Pulmonary artery endothelial cell (primary cell): Measurements from ENCODE around the gene BET1L. TPM values are rescaled to one million over a fixed set of nuclear protein-coding genes. Genes with fewer than 3 reads are reported as not detected.
"Not testable (repeated sequence)": the region's sequence is repeated elsewhere in the genome, so short reads cannot be mapped to it uniquely, and the experiment has no call there.

Source experiments
- DNase-seq: peaks from one replicate; pipeline ENCODE4 v3.0.0-alpha.2; 2011; ENCODE audit warnings: low read depth, low spot score
- total RNA-seq: library from RNA; depleted of rRNA; stranded (reverse); fragments of >200 nt; gene quantifications from 2 replicates; pipeline ENCODE4 v1.2.3, GENCODE V29; 2014

Gene BET1L
- total RNA-seq, 1 donor from 2014 or later: 13.2 TPM

DNA sequence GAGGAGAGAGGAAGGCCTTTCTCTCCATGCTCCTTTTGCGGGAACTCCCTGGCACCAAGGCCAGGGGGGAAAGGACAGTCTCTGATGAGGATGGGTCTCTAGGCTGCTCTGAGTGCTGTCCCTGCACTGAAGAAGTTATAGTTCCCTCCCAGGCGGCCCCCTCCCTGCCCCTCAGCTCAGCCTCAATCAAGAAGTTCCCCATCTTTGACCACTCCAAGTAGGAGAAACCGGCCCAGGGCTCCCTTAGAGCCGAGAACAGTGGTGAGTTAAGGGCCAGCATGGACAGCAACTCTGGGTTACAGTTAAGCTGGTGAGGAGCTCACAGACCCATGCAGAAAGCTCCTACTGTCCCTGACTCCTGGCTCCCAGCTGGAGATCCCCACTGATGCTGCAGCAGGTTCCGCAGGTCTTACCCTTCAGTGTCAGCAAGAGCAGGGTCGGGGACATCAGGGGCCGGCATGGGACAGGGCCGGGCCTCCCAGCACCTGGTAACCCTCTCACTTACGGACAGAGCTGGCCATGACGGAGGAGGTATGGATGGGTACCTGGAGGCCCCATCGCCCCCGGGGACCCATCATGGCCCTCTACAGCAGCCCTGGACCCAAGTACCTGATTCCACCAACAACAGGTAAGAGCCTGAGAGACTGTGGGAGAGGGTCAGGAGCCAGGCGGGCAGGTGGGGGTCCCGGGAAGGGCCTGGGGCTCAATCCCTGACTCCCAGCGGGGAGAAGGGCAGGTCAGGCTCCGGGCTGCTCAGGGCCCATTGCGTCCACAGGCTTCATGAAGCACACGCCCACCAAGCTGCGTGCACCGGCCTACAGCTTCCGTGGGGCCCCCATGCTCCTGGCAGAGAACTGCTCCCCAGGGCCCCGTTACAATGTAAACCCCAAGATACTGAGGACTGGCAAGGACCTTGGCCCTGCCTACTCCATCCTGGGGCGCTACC lies 10.1 kb downstream of the BET1L start:
- no peak for DNase-seq

DNA sequence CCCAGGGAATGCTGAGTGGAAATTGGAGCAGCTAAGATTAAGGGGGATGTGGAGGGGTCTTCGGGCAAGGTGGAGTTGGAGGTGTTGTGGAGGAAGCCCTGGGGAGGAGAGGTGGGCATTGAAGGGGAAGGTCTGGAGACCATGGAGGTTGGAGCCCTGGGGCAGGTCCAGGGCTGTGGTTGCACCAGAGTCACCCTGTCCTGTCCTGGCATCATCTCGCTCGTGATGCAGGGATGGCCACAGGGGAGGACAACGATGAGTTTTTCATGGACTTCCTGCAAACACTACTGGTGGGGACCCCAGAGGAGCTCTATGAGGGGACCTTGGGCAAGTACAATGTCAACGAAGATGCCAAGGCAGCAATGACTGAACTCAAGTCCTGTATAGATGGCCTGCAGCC lies 13.7 kb downstream of the BET1L start:
- not testable (repeated sequence) for DNase-seq

DNA sequence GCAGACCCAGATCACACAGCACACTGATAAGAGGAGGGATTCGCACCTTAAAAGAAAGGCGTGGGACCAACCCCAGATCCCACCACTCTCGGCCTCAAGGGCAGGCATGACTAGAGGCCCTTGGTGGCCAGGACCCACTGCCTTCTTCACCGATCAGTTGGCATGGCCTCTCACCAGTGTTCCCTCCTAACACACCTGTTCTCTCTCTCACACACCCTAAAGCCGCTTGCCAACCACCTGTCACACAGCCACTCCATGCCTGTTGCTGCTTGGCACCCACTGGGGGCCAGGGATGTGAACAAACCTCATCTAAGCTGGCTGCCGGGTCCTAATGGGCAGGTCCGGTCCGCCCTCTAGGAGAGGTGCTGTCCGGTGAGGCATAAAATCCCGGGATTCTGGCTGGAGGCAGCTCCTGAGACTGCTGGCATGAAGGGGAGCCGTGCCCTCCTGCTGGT lies 14.5 kb downstream of the BET1L start, which contains the start of gene SCGB1C1:
SCGB1C1 (plus strand) TSS at position 405 of the 455 bp plus-strand sequence; CDS start at position 427, 22 bp downstream.
- DNase-seq: not testable (repeated sequence)

DNA sequence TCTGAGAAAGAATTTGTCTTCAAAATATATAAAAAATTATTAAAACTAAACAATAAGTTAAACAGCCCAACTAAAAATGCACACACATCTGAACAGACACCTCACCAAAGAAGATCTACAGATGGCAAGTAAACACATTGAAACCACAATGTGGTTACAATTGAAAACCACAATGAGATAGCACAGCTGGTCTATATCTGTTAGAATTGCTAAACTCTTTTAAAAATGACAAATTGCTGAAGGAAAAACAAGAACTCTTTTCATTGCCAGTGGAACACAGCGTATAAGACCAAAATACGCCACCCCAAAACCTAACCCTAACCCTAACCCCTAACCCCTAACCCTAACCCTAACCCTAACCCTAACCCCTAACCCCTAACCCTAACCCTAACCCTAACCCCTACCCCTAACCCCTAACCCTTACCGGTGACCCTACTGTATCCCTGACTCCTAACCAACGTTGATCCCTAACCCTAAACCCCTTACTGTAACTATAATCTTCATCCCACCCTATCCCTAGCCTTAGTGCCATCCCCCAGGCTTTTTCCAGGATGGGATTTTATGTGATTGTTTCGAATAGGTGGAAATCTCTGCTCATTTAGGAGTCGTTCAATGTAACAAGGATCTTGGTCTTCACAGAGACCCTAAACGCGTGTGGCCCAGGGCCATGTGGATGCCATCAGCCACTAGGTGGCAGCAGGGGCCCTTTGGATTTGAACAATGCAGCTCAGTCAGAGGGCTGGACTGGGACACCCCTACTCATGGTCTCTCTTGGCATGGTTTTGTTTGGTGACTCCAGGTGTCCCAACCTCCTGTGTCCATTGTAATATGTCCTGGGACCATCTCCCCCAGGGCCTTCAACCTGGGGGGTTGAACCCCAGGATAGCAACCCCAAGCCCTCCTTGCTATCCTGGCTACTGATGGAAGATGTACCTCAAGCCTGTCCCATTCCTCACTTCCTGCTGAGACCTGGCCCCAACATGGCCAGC lies 15.4 kb downstream of the BET1L start:
- not testable (repeated sequence) for DNase-seq

DNA sequence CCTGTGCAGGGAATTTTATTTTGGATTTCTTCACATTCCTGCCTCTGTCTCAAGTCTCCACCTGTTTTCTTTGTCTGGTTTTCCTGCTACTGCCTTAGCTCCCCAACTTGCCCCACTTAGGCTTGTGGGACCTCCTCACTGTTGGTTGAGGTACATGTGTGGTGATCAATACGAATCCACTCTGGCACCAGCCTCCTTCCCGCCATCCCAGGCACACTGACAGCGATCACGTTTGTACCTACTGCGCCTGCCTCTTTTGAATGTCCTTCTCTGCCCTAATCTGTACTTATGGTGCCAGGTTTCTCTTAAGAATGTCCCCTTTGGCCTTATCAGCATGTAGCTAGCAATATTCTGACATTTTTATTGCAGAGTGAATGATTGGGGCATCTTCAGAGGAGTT lies 16.7 kb downstream of the BET1L start:
- DNase-seq: not testable (repeated sequence)

DNA sequence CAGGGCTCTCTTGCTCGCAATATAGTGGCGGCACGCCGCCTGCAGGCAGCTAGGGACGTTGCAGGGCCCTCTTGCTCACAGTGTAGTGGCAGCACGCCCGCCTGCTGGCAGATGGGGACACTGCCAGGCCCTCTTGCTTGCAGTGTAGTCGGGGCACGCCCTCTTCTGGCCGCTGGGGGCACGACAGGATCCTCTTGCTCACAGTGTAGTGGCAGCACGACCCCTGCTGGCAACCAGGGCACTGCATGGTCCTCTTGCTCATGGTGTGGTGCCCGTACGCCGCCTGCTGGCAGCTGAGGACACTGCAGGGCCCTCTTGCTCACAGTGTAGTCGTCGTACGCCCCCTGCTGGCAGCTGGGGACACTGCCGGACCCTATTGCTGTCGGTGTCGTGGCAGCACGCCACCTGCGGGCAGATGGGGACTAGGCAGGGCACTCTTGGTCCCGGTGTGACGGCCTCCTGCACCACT lies 17.3 kb downstream of the BET1L start:
- not testable (repeated sequence) for DNase-seq

DNA sequence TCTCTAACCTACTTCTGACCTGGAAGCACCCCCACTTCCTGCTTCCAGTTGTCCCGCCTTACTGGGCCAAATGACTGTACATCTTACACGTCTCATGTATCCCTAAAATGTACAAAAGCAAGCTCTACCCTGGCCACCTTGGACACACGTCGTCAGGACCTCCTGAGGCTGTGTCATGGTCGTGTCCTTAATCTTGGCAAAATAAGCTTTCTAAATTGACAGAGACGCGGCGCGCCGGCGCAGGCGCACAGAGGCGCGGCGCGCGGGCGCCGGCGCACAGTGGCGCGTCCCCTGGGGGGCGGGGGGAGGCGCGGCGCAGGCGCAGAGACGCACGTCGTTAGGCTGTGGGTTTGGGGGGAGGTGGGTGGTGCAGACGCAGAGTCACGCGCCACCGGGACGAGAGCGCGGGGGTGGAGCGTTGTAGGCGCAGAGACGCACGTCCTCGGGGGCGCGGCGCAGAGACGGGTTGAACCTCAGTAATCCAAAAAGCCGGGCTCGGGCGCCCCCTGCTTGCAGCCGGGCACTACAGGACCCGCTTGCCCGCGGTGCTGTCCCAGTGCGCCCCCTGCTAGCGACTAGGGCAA lies 17.9 kb downstream of the BET1L start:
- DNase-seq: not testable (repeated sequence)

DNA sequence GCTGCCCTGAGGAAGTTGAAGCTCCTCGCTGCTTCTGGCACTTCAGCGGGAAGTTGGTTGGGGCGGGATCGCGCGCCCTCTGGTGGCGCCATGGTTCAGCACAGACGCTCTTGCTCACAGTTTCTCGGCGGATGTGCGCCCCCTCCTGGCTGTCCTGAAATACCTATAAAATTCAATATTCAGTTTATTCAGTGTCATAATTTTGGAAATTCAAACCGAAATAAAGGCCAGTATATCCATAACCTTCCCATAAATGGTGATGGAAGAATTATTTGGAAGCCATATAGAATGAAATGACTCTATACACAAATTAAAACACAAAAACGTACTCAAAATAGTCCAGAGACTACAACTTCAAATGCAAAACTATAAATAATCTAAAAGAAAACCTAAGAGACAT lies 27.0 kb downstream of the BET1L start:
- DNase-seq: not testable (repeated sequence)

Other genes starting within 250 kb of the BET1L start
- gene SCGB1C1, start 14.3 kb downstream of the BET1L start, total RNA-seq: not detected in 2 replicates
- gene RIC8A, start 309 bp upstream of the BET1L start, total RNA-seq: 186 and 187 TPM in 2 replicates
- 5.8 and 9.8 TPM in 2 replicates for gene SIRT3, start 28.9 kb upstream of the BET1L start, total RNA-seq
- gene PSMD13, start 29.6 kb upstream of the BET1L start, total RNA-seq: 224 and 268 TPM in 2 replicates
- gene NLRP6, start 71.0 kb upstream of the BET1L start, total RNA-seq: not detected in 2 replicates
- gene PGGHG, start 81.7 kb upstream of the BET1L start, total RNA-seq: 12.3 and 13.6 TPM in 2 replicates
- not detected in 2 replicates for gene IFITM5, start 92.1 kb upstream of the BET1L start, total RNA-seq
- 32.9 and 46.6 TPM in 2 replicates for gene IFITM2, start 100.4 kb upstream of the BET1L start, total RNA-seq
- gene IFITM1, start 106.6 kb upstream of the BET1L start, total RNA-seq: 1.7 and 7.9 TPM in 2 replicates
- gene IFITM3, start 113.5 kb upstream of the BET1L start, total RNA-seq: 44.4 and 45.8 TPM in 2 replicates
- gene B4GALNT4, start 162.1 kb upstream of the BET1L start, total RNA-seq: 1.5 TPM in 2 replicates
- gene PKP3, start 186.8 kb upstream of the BET1L start, total RNA-seq: 0.26 and 0.67 TPM in 2 replicates
- 27.6 and 39.6 TPM in 2 replicates for gene SIGIRR, start 207.6 kb upstream of the BET1L start, total RNA-seq
- 0.07 TPM in 1 of 2 replicates, not detected in the other for gene ANO9, start 234.6 kb upstream of the BET1L start, total RNA-seq
- gene PTDSS2, start 242.9 kb upstream of the BET1L start, total RNA-seq: 32.1 and 39.7 TPM in 2 replicates